Measurements from ENCODE around the gene GALNT18.

- no peak for TF ChIP-seq CTCF (IDR thresholded peaks at IDR 0.05)
- no peak for TF ChIP-seq POLR2A (IDR thresholded peaks at IDR 0.05)
- TF ChIP-seq EP300 (IDR thresholded peaks at IDR 0.05) = no peak
Measured at GRCh38 chr11:11320825-11321224, 301.0 kb downstream of the GALNT18 start.

Data from ovary (tissue), 3 donors.